ENCODE measurements around the gene PDZD2. TPM values are rescaled to one million over a fixed set of nuclear protein-coding genes. Genes with fewer than 3 reads are reported as not detected.

PDZD2 gene
- total RNA-seq, 4 donors from 2014 or later: 107 to 195 (median 123) TPM

- no peak for TF ChIP-seq POLR2A (IDR thresholded peaks at IDR 0.05)
- TF ChIP-seq EP300 (IDR thresholded peaks at IDR 0.05): no peak
- no peak for TF ChIP-seq POLR2AphosphoS5 (IDR thresholded peaks at IDR 0.05)
- no peak for TF ChIP-seq CTCF (IDR thresholded peaks at IDR 0.05)
- 89% methylated on average over 7 of the region's 7 CpGs for WGBS
- Histone ChIP-seq H3K4me3 (no peak overlapping the region), H3K27ac (no peak overlapping the region), H3K27me3 (no peaks in the 10 kb centered on the region), H3K9me3 (no peaks in the 10 kb centered on the region), H3K36me3 (no peaks in the 10 kb centered on the region), H3K4me1 (peaks cover 26% of the 10 kb centered on the region)
- DNase-seq (ENCODE audit: low spot score in 2 of 2): no peak
These were observed 382.0 kb downstream of the PDZD2 start for GRCh38 chr5:32020946-32021345.

- Histone ChIP-seq H3K9me3 (no peaks in the 10 kb centered on the region), H3K4me1 (peaks cover 26% of the 10 kb centered on the region), H3K27ac (no peak overlapping the region), H3K4me3 (no peak overlapping the region), H3K27me3 (no peaks in the 10 kb centered on the region), H3K36me3 (no peaks in the 10 kb centered on the region)
- no peak for TF ChIP-seq POLR2AphosphoS5 (IDR thresholded peaks at IDR 0.05)
- TF ChIP-seq POLR2A (IDR thresholded peaks at IDR 0.05): no peak
- no peak for TF ChIP-seq EP300 (IDR thresholded peaks at IDR 0.05)
- no peak for TF ChIP-seq CTCF (IDR thresholded peaks at IDR 0.05)
- no peak for DNase-seq (ENCODE audit: low spot score in 2 of 2)
- WGBS: 73% methylated on average over 3 of the region's 3 CpGs
These were observed 382.8 kb downstream of the PDZD2 start for GRCh38 chr5:32021771-32022170.

- no peak for TF ChIP-seq EP300 (IDR thresholded peaks at IDR 0.05)
- no peak for TF ChIP-seq POLR2A (IDR thresholded peaks at IDR 0.05)
- no peak for TF ChIP-seq CTCF (IDR thresholded peaks at IDR 0.05)
- TF ChIP-seq POLR2AphosphoS5 (IDR thresholded peaks at IDR 0.05): no peak
- H3K9me3 ChIP-seq: no peaks in the 10 kb centered on the region
- H3K27ac ChIP-seq: no peak overlapping the region
- no peaks in the 10 kb centered on the region for H3K36me3 ChIP-seq
- no peak for DNase-seq (ENCODE audit: low spot score in 2 of 2)
- H3K4me1 ChIP-seq: peaks cover 25% of the 10 kb centered on the region
- WGBS: 97% methylated on average over 2 of the region's 2 CpGs
- H3K27me3 ChIP-seq: no peaks in the 10 kb centered on the region
- H3K4me3 ChIP-seq: no peak overlapping the region
These were observed 383.7 kb downstream of the PDZD2 start for GRCh38 chr5:32022638-32023037.

- peaks cover 25% of the 10 kb centered on the region for H3K4me1 ChIP-seq
These were observed 384.9 kb downstream of the PDZD2 start for GRCh38 chr5:32023816-32024215.

GRCh38 chr5:32024751-32025150 is 385.8 kb downstream of the PDZD2 start:
- TF ChIP-seq CTCF (IDR thresholded peaks at IDR 0.05) (no peak), EP300 (IDR thresholded peaks at IDR 0.05) (no peak), POLR2AphosphoS5 (IDR thresholded peaks at IDR 0.05) (no peak), POLR2A (IDR thresholded peaks at IDR 0.05) (no peak)
- no peak overlapping the region for H3K4me3 ChIP-seq
- WGBS: 88% methylated on average over 2 of the region's 2 CpGs
- no peaks in the 10 kb centered on the region for H3K9me3 ChIP-seq
- no peaks in the 10 kb centered on the region for H3K36me3 ChIP-seq
- DNase-seq (ENCODE audit: low spot score in 2 of 2): no peak
- no peaks in the 10 kb centered on the region for H3K27me3 ChIP-seq
- H3K27ac ChIP-seq: no peak overlapping the region
- H3K4me1 ChIP-seq: peaks cover 21% of the 10 kb centered on the region

More at GRCh38 chr5:32023816-32024215, 384.9 kb downstream of the PDZD2 start:
- TF ChIP-seq POLR2AphosphoS5 (IDR thresholded peaks at IDR 0.05): no peak
- TF ChIP-seq CTCF (IDR thresholded peaks at IDR 0.05): no peak
- no peak for TF ChIP-seq POLR2A (IDR thresholded peaks at IDR 0.05)
- TF ChIP-seq EP300 (IDR thresholded peaks at IDR 0.05): no peak
- H3K36me3 ChIP-seq: no peaks in the 10 kb centered on the region
- no peak overlapping the region for H3K27ac ChIP-seq
- 86% methylated on average over 8 of the region's 8 CpGs for WGBS
- DNase-seq (ENCODE audit: low spot score in 2 of 2): no peak
- no peaks in the 10 kb centered on the region for H3K9me3 ChIP-seq
- no peaks in the 10 kb centered on the region for H3K27me3 ChIP-seq
- no peak overlapping the region for H3K4me3 ChIP-seq

Measured in suprapubic skin (tissue), 4 donors.